Choroid plexus epithelial cell (primary cell): ENCODE data around the gene MYO3A.

ENCODE experiments used
- DNase-seq: peaks from one replicate; pipeline ENCODE4 v3.0.0-alpha.2; 2010; ENCODE audit warnings: low read depth
- H3K4me3 ChIP-seq: 2 replicates; pipeline ENCODE4 v1.5.1; 2011; ENCODE audit warnings: low read depth, mild to moderate bottlenecking, control low read depth, low read length, moderate library complexity
- TF ChIP-seq, protein P1 (sequence below): conservative IDR thresholded peaks from 2 replicates; pipeline ENCODE4 v1.5.1; 2011; ENCODE audit warnings: low read depth, mild to moderate bottlenecking, control low read depth, inconsistent platforms, low read length, moderate library complexity

MYO3A gene

DNA sequence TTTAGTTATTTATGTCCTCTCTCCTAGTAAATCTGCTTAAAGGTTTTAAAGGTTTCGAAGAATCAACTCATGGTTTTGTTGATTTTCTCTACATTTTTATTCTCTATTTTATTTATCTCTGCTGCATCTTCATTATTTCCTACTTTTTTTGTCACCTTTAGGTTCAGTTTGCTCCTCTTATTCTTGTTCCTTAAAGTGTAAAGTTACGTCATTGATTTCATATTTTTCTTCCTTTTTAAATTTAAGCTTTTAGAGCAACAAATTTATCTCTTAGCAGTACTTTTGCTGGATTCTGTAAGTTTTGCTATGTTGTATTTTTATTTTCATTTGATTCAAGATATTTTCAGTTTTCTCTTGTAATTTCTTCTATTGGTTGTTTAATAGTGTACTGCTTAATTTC is 10.7 kb downstream of the MYO3A start:
- H3K4me3 ChIP-seq = no peak overlapping the region
- no peak for DNase-seq
- TF ChIP-seq, protein P1, sequence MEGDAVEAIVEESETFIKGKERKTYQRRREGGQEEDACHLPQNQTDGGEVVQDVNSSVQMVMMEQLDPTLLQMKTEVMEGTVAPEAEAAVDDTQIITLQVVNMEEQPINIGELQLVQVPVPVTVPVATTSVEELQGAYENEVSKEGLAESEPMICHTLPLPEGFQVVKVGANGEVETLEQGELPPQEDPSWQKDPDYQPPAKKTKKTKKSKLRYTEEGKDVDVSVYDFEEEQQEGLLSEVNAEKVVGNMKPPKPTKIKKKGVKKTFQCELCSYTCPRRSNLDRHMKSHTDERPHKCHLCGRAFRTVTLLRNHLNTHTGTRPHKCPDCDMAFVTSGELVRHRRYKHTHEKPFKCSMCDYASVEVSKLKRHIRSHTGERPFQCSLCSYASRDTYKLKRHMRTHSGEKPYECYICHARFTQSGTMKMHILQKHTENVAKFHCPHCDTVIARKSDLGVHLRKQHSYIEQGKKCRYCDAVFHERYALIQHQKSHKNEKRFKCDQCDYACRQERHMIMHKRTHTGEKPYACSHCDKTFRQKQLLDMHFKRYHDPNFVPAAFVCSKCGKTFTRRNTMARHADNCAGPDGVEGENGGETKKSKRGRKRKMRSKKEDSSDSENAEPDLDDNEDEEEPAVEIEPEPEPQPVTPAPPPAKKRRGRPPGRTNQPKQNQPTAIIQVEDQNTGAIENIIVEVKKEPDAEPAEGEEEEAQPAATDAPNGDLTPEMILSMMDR = no peak

DNA sequence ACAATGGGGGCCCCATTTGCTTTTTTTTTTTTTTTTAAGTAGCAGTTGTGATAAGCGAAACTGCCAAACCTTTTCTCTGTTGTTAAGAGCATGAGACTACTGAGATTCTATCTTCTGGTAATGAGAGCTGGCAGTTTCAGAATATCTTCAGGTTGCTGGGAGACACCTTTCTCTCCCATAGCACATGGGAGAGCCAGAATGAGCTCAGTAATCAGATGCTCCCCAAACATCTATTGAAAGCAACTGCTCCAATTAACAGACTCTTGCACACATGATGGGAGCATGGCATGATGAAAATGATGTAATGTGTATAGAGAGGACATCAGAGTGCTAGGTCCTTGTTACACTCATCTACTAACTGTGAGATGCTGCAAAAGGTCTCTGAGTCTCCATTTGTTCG is 18.8 kb downstream of the MYO3A start:
- TF ChIP-seq, protein P1 = no peak
- H3K4me3 ChIP-seq = no peak overlapping the region
- no peak for DNase-seq

DNA sequence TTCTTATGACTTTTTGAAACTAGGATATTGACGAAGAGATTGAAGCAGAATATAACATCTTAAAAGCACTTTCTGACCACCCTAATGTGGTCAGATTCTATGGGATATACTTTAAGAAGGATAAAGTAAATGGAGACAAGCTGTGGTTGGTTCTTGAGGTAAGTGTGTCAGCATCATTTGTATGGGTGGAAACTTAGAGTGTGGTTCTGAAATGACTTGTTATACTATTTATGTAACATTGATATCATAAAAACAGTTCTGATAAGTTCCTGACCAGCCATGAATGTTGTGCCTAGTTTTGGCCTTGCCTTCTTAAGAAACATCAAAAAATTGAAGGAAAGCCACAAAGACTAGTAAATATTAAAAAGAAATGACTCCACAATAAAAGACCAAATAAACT is 20.8 kb downstream of the MYO3A start:
- no peak overlapping the region for H3K4me3 ChIP-seq
- TF ChIP-seq, protein P1 = no peak
- no peak for DNase-seq

DNA sequence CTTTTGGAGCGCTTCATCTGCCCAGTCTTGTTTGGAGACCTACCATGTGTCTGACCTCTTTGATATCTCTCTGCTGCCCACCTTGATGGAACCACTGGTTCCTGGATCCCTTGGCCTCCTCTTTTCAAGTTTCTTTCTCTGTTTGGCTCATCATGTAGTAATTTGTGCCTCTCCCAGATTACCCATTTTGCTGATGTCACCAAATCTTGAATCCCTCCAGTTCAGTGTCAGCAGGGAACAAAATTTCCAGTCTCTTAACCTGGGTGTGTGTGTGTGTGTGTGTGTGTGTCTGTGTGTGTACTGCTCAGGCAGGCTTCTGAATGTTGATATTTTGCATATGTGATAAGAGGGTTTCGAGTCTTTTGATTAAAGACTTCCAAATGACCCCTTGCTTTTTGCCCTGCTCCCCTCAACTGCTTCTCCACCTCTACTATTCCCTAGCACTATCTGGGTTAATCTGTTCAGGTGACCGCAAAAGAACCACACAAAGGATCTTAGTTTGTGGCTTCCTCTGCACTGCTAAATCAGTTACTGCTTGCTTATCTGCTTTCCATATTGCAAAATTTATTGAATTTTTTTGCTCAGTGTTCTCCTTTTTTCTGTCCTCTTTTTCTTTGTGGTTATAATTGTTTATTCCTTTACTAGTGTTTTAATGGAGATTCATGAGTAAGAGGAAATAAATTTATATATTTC is 25.7 kb downstream of the MYO3A start:
- no peak for DNase-seq
- no peak overlapping the region for H3K4me3 ChIP-seq
- TF ChIP-seq, protein P1 = no peak

DNA sequence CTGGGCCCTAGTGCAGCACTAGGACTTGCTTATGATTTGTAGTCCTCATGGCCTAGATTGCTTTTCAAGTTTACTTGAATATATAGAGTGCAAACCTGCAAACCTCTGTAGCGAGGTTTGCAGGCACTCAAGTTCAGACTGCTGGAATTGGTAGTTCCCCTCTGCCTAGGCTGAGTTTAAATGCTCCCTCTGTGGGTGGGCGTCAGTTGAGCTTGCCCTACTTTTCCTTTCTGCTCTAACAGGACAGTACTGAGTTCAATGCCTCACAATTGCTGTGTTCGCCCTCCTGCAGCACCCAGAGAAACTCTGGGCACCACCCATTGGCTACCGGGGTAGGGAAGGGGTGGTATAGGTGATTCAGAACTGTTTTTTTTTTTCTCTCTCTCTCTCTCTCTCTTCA is 31.6 kb downstream of the MYO3A start:
- DNase-seq = no peak
- H3K4me3 ChIP-seq = no peak overlapping the region
- TF ChIP-seq, protein P1 = no peak

DNA sequence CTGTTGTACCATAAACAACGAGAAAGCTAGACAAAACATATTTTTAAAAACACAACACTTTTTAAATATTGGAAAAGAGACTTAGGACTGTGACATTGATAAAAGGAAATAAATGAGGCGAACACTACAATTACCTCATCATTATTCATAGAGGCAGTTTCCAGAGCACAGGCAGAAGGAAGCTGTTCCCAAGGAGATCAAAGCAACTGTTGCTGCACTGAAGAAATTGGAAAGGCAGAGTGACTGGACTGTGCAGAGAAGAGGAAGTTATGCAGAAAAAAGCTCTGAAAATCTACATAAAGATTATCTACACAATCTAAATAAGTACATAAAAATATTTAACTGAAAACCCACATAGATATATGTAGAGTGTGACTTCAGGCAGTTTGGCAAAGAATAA is 32.8 kb downstream of the MYO3A start:
- TF ChIP-seq, protein P1 = no peak
- H3K4me3 ChIP-seq = no peak overlapping the region
- no peak for DNase-seq

DNA sequence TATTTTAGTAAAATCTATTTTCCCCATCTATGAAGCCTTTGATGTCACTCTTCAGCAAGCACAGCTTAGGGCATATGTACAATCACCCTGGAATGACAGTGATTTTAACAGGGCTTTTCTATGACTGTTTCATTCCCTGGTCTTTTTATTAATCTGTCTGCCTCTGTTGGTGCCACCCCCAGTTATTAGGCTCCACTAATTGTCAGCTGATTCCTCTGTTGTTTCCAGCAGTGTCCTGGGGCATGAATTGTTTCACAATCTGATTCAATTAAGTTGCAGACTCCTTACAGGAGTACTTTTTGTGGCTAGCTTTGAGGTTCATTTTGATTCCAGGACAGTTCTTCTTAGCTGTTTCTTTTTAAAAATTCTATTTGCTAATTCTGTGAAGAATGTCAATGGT is 38.6 kb downstream of the MYO3A start:
- no peak for DNase-seq
- TF ChIP-seq, protein P1 = no peak
- H3K4me3 ChIP-seq = no peak overlapping the region
